K562 (cell line): ENCODE results near the gene P2RY8. TPM values are rescaled to one million over a fixed set of nuclear protein-coding genes. Genes with fewer than 3 reads are reported as not detected.

ENCODE experiments used
- CBX1 ChIP-seq: sonication (generic); IDR thresholded peaks from 2 replicates; pipeline ENCODE4 v1.6.1; 2016; ENCODE audit warnings: antibody characterized with exemption, low read depth, mild to moderate bottlenecking
- ILK ChIP-seq: fragments of 450-650 bp; IDR thresholded peaks from 2 replicates; pipeline ENCODE4 v1.6.1; 2016; ENCODE audit warnings: missing genetic modification characterization, low read depth, mild to moderate bottlenecking, missing compliant biosample characterization, moderate library complexity, borderline replicate concordance
- IRF2 ChIP-seq: sonication (generic); formaldehyde crosslinking; IDR thresholded peaks from 2 replicates; pipeline ENCODE4 v1.8.1; 2022; ENCODE audit warnings: mild to moderate bottlenecking, missing genetic modification reagents
- JUN ChIP-seq, 2 experiments: sonication (generic) in 1 of 2; formaldehyde crosslinking in 1 of 2; IDR thresholded peaks; 2 replicates each; pipeline versions ENCODE4 v1.6.1 to v1.8.0; 2012 to 2022; ENCODE audit warnings: borderline replicate concordance in 2 of 2, mild to moderate bottlenecking in 2 of 2, improper control_type of control experiment in 1 of 2, low read depth in 1 of 2, low read length in 1 of 2, missing genetic modification reagents in 1 of 2
- PML ChIP-seq: IDR thresholded peaks from 2 replicates; pipeline ENCODE4 v1.6.1; 2012; ENCODE audit warnings: low read length, inconsistent platforms
- PTBP1 ChIP-seq: fragments of 200-400 bp; formaldehyde crosslinking; IDR thresholded peaks from 2 replicates; pipeline ENCODE4 v1.6.1; 2017; ENCODE audit warnings: low read depth, low read length
- RUNX1 ChIP-seq: sonication (generic); IDR thresholded peaks from 2 replicates; pipeline ENCODE4 v1.6.1; 2016; ENCODE audit warnings: antibody characterized with exemption, low read depth
- XRCC3 ChIP-seq: fragments of 450-650 bp; IDR thresholded peaks from 2 replicates; pipeline ENCODE4 v1.6.1; 2017; ENCODE audit warnings: mild to moderate bottlenecking, moderate library complexity
- ZFP30 ChIP-seq: fragments of 250-450 bp; sonication (Bioruptor Pico); IDR thresholded peaks from 2 replicates; pipeline ENCODE4 v1.8.0; 2022; ENCODE audit warnings: moderate library complexity, mild to moderate bottlenecking, inconsistent platforms, borderline replicate concordance
- ZNF24 ChIP-seq: fragments of 450-650 bp; IDR thresholded peaks from 2 replicates; pipeline ENCODE4 v1.6.1; 2016
- ZNF507 ChIP-seq: conservative IDR thresholded peaks from 2 replicates; pipeline ENCODE4 v1.6.1; 2017; ENCODE audit warnings: missing genetic modification characterization, missing compliant biosample characterization
- polyA plus RNA-seq, 8 experiments: library from polyadenylated mRNA; depleted of rRNA in 4 of 8; stranded (reverse) in 5 of 8; unstranded in 3 of 8; fragments of >200 nt; fragmentation: Nextera tagmentation in 2 of 8; fragmentation: Illumina TruSeq in 1 of 8; extraction: Ambion mirVana in 2 of 8; extraction: Trizol in 1 of 8; gene quantifications; 2 replicates each; pipeline versions ENCODE4 v1.2.1 to v1.2.3, GENCODE V29; 2011 to 2014; ENCODE audit warnings: inconsistent platforms in 1 of 8, missing spikeins in 1 of 8
- total RNA-seq, 7 experiments: library from RNA; depleted of rRNA in 6 of 7; stranded (reverse); fragments of >200 nt in 6 of 7; fragmentation: Illumina TruSeq in 2 of 7; extraction: Trizol in 2 of 7; gene quantifications; 2 replicates each; pipeline versions ENCODE4 v1.2.1 to v1.2.3, GENCODE V29; 2011 to 2021; ENCODE audit warnings: low replicate concordance in 1 of 7
- TF ChIP-seq, protein P1 (sequence below): fragments of 250-450 bp; sonication (Bioruptor Pico); IDR thresholded peaks from 2 replicates; pipeline ENCODE4 v1.5.0; 2020; ENCODE audit warnings: mild to moderate bottlenecking, borderline replicate concordance

The P2RY8 gene
- total and polyA plus RNA-seq, 9 of the 15 experiments (the other 6 are each of a cell fraction or from before 2014, with no cell fraction given) = 0.04 to 0.69 (median 0.08) TPM; not detected in 3

DNA sequence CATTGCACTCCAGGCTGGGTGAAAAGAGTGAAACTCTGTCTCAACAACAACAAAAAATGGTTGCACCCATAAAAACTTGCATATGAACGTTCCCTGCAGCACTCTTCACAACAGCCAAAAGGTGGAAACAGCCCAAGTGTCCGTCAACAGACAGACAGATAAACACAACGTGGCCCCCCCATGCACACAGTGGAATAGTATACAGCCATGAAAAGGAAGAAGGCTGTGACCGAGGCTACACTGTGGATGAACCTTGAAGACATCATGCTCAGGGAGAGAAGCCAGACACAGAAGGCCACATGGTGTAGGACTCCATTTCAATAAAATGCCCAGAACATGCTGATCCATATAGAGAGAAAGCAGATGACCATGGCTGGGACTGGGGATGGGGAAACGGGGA, 50.8 kb downstream of the P2RY8 start (continued):
- TF ChIP-seq IRF2 (CRISPR knock-in tag) = no peak
- 0 out of 2 replicates have a peak, but pooled peaks have one; percentile 37 for TF ChIP-seq PTBP1
- no peak for TF ChIP-seq ILK (tag)
- no peak for TF ChIP-seq JUN (IDR thresholded peaks at IDR 0.05; ENCODE audit: borderline replicate concordance, low read depth, low read length)
- TF ChIP-seq JUN (CRISPR knock-in tag; IDR thresholded peaks at IDR 0.05; ENCODE audit: borderline replicate concordance) = no peak
- TF ChIP-seq, protein P1, sequence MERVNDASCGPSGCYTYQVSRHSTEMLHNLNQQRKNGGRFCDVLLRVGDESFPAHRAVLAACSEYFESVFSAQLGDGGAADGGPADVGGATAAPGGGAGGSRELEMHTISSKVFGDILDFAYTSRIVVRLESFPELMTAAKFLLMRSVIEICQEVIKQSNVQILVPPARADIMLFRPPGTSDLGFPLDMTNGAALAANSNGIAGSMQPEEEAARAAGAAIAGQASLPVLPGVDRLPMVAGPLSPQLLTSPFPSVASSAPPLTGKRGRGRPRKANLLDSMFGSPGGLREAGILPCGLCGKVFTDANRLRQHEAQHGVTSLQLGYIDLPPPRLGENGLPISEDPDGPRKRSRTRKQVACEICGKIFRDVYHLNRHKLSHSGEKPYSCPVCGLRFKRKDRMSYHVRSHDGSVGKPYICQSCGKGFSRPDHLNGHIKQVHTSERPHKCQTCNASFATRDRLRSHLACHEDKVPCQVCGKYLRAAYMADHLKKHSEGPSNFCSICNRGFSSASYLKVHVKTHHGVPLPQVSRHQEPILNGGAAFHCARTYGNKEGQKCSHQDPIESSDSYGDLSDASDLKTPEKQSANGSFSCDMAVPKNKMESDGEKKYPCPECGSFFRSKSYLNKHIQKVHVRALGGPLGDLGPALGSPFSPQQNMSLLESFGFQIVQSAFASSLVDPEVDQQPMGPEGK = no peak
- no peak for TF ChIP-seq RUNX1
- TF ChIP-seq PML = no peak
- no peak for TF ChIP-seq ZNF507
- TF ChIP-seq ZFP30 = no peak
- peak; percentile 53; the same call in 1 of the 2 replicates for TF ChIP-seq CBX1
- TF ChIP-seq ZNF24 = peak; percentile 61; the same call in 1 of the 2 replicates
- TF ChIP-seq XRCC3 = no peak
